ENCODE data around the gene DAB1. TPM values are rescaled to one million over a fixed set of nuclear protein-coding genes. Genes with fewer than 3 reads are reported as not detected.

DAB1 gene
- total RNA-seq, 1 donor from 2014 or later: 0.27 TPM

DNA sequence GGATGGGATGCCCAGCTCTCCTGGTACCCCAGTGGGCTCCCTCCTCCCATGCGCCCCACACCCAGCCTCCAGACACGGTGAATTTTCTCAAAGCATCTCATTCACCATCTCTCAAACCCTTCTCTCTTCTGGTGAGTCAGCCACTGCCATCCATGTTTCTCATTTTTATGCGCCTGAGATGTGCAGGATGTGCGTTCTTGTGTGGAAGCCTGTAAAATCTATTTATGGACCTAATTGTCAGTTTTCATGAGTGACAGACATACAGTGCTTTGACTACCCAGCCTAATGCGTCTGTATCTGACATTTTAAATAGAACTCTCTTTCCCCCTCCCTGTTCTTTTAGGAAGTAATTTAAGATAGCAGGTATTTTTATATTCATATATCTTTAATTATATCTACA lies 158.8 kb downstream of the DAB1 start:
- no peak for DNase-seq (ENCODE audit: extremely low spot score, unreplicated experiment)
- peaks cover 3% of the 10 kb centered on the region for H3K9me3 Mint-ChIP-seq (ENCODE audit: unreplicated experiment)
- H3K27ac Mint-ChIP-seq (ENCODE audit: unreplicated experiment): no peak overlapping the region
- H3K4me3 Mint-ChIP-seq (ENCODE audit: unreplicated experiment): no peak overlapping the region
- H3K36me3 Mint-ChIP-seq (ENCODE audit: unreplicated experiment): no peaks in the 10 kb centered on the region
- no peaks in the 10 kb centered on the region for H3K27me3 Mint-ChIP-seq (ENCODE audit: unreplicated experiment)
- H3K4me1 Mint-ChIP-seq (ENCODE audit: unreplicated experiment): no peaks in the 10 kb centered on the region
- TF ChIP-seq, protein P1, sequence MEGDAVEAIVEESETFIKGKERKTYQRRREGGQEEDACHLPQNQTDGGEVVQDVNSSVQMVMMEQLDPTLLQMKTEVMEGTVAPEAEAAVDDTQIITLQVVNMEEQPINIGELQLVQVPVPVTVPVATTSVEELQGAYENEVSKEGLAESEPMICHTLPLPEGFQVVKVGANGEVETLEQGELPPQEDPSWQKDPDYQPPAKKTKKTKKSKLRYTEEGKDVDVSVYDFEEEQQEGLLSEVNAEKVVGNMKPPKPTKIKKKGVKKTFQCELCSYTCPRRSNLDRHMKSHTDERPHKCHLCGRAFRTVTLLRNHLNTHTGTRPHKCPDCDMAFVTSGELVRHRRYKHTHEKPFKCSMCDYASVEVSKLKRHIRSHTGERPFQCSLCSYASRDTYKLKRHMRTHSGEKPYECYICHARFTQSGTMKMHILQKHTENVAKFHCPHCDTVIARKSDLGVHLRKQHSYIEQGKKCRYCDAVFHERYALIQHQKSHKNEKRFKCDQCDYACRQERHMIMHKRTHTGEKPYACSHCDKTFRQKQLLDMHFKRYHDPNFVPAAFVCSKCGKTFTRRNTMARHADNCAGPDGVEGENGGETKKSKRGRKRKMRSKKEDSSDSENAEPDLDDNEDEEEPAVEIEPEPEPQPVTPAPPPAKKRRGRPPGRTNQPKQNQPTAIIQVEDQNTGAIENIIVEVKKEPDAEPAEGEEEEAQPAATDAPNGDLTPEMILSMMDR (IDR thresholded peaks at IDR 0.05): no peak

DNA sequence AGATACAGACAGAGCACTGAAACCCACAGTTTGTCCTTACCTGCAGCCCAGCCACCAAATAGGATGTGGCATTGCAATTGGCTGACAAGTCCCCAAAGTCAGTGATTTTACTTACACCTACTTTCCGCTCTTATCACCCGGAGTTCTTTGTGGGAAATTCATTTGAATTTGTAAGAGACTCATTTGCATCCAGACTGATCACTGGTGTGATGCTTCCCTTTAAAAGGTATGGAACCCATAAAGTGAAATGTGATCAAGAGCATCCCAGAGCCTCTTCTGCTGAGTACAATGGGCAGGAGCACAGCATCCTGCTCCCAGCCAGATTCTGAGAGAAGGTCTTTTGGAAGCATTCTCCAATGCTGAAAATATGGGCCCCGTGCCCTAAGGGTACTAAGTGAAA lies 161.4 kb downstream of the DAB1 start:
- Mint-ChIP-seq H3K9me3 (ENCODE audit: unreplicated experiment) (peaks cover 3% of the 10 kb centered on the region), H3K36me3 (ENCODE audit: unreplicated experiment) (no peaks in the 10 kb centered on the region), H3K4me1 (ENCODE audit: unreplicated experiment) (no peaks in the 10 kb centered on the region), H3K27me3 (ENCODE audit: unreplicated experiment) (no peaks in the 10 kb centered on the region), H3K27ac (ENCODE audit: unreplicated experiment) (no peak overlapping the region), H3K4me3 (ENCODE audit: unreplicated experiment) (no peak overlapping the region)
- TF ChIP-seq, protein P1 (IDR thresholded peaks at IDR 0.05): no peak
- DNase-seq (ENCODE audit: extremely low spot score, unreplicated experiment): no peak

DNA sequence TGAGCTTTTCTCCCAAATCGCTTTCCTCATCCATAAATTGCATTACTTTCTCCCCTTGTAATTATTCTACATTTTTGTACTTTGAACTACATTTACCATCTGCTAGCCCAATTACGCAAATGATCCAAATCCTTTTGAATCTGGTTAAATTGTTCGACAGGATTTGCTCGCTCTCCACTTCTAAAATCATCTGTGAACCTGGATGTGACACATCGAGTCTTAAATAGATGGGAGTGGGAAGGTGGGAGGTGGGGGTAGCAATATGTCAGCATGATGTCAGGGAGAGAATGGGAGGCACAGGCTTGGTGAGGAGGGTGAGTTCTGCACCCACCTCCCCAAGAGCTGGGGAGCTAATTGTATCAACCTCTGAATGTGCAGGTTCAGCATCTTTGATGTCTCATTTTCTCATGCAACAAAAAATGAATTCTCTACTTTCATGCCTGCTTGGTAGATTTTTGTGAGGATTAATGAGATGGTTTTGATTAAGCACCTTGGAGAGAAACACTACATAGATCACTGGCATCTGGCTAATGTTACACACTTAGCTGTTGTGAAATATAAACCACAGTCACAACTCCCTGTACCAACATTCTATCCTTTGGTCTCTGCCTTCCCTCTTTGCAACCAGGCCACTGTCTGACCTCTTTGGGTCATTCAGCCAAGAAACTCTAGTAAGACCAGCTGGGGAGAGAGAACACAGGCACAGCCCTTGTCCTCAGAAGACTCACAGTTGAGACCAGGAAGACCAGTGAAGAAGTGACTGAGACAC lies 165.1 kb downstream of the DAB1 start:
- Mint-ChIP-seq H3K4me3 (ENCODE audit: unreplicated experiment) (no peak overlapping the region), H3K36me3 (ENCODE audit: unreplicated experiment) (no peaks in the 10 kb centered on the region), H3K9me3 (ENCODE audit: unreplicated experiment) (no peaks in the 10 kb centered on the region), H3K4me1 (ENCODE audit: unreplicated experiment) (no peaks in the 10 kb centered on the region), H3K27ac (ENCODE audit: unreplicated experiment) (no peak overlapping the region), H3K27me3 (ENCODE audit: unreplicated experiment) (peaks cover 6% of the 10 kb centered on the region)
- TF ChIP-seq, protein P1 (IDR thresholded peaks at IDR 0.05): no peak
- DNase-seq (ENCODE audit: extremely low spot score, unreplicated experiment): no peak

DNA sequence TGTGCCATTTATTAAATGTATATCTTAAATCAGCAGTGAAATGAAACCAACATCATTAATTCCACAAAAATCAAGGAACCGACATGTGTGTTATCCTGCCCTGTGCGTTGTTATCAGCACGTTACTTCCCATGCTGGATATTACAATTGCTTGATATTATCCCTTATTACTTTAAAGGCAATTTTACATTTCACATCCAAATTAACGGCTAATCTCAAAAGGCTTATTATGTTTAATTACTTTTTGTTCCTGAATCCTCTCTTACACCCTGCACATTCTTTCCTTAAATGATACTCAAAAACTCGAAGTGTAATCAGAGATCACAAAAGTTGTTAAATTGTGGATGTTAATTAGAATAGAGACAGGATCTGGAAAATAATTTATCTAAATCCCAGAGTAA lies 167.9 kb downstream of the DAB1 start:
- Mint-ChIP-seq H3K36me3 (ENCODE audit: unreplicated experiment) (no peaks in the 10 kb centered on the region), H3K4me1 (ENCODE audit: unreplicated experiment) (no peaks in the 10 kb centered on the region), H3K27me3 (ENCODE audit: unreplicated experiment) (peaks cover 10% of the 10 kb centered on the region), H3K27ac (ENCODE audit: unreplicated experiment) (no peak overlapping the region), H3K9me3 (ENCODE audit: unreplicated experiment) (no peaks in the 10 kb centered on the region), H3K4me3 (ENCODE audit: unreplicated experiment) (no peak overlapping the region)
- TF ChIP-seq, protein P1 (IDR thresholded peaks at IDR 0.05): no peak
- no peak for DNase-seq (ENCODE audit: extremely low spot score, unreplicated experiment)

DNA sequence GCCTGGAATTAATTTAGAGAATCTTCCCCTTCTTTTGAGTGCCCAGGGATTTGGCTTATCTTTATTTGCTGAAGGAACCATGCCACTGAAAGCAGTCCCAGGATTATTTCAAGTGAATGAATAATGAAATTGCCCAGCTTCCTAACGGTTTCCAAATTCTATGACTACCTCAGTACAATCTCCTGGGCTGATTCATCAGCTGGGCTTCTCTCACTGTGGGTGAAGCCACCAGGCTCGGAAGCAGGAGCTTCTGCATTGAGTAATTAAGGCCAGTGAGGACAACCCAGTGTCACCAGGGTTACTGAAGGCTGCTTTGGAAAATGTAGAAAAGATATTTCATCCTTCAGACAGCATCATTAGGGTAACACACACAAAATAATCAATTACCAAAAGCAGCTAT lies 169.8 kb downstream of the DAB1 start:
- Mint-ChIP-seq H3K27ac (ENCODE audit: unreplicated experiment) (no peak overlapping the region), H3K27me3 (ENCODE audit: unreplicated experiment) (peaks cover 10% of the 10 kb centered on the region), H3K4me3 (ENCODE audit: unreplicated experiment) (no peak overlapping the region), H3K4me1 (ENCODE audit: unreplicated experiment) (no peaks in the 10 kb centered on the region), H3K36me3 (ENCODE audit: unreplicated experiment) (no peaks in the 10 kb centered on the region), H3K9me3 (ENCODE audit: unreplicated experiment) (no peaks in the 10 kb centered on the region)
- TF ChIP-seq, protein P1 (IDR thresholded peaks at IDR 0.05): no peak
- no peak for DNase-seq (ENCODE audit: extremely low spot score, unreplicated experiment)

All from osteocyte (in vitro differentiated cells).